NCI-H446 treated with DMSO at 0.1 percent for 48 hours (cell line): ENCODE measurements around the gene NDFIP2.

ENCODE experiments used
- DNase-seq: peaks from one replicate; lab custom pipeline; 2025; lab: John Stamatoyannopoulos, UW

NDFIP2 gene, protein sequence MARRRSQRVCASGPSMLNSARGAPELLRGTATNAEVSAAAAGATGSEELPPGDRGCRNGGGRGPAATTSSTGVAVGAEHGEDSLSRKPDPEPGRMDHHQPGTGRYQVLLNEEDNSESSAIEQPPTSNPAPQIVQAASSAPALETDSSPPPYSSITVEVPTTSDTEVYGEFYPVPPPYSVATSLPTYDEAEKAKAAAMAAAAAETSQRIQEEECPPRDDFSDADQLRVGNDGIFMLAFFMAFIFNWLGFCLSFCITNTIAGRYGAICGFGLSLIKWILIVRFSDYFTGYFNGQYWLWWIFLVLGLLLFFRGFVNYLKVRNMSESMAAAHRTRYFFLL

DNA sequence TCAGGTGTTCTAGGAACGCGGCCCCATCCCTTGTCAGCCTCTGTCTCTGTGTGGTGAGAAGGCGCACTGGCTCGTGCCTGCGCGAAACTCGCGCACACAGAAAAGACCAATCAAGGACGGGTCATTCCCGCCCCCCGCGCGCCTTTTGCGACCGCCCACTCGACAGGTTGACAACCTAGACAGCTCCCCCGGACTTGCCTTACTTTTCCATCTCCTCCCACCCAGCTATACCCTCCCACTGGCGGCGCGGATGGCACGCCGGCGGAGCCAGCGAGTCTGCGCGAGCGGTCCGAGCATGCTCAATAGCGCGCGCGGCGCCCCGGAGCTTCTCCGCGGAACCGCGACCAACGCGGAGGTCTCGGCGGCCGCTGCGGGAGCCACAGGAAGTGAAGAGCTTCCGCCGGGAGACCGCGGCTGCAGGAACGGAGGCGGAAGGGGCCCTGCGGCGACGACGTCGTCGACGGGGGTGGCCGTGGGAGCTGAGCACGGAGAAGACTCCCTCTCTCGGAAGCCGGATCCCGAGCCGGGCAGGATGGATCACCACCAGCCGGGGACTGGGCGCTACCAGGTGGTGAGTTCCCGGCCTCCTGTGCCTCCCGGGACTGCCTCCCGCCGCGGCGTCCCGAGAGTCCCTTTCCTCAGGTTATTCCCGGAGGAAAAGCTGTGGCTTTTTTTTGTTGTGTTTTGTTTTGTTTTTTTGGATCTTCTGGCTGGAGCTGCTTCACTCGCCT lies at the start of gene NDFIP2:
TSS of gene NDFIP2 (plus strand) at position 202 of the 731 bp plus-strand sequence. CDS start at position 251, 49 bp downstream.
- peak; percentile 21 for DNase-seq

DNA sequence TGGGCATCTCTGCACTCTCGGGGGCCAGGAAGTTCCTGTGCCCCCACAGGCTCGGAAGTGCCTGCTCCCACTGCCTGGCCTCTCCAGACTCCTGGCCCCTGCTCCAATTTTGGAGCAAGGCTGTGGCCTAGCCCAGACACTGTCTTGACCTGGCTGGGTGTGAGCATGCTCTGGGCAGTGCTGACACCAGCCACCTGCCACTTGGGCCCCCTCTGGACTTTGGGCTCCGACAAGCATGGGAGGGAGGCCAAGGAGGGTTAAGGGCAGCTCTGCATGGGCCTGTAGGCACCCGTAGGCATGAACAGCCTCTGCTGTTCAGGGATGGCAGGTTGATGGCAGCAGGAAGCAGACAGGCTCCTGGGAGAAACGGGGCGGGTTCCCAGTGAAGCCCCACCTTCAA lies 48.9 kb upstream of the NDFIP2 start:
- no peak for DNase-seq

DNA sequence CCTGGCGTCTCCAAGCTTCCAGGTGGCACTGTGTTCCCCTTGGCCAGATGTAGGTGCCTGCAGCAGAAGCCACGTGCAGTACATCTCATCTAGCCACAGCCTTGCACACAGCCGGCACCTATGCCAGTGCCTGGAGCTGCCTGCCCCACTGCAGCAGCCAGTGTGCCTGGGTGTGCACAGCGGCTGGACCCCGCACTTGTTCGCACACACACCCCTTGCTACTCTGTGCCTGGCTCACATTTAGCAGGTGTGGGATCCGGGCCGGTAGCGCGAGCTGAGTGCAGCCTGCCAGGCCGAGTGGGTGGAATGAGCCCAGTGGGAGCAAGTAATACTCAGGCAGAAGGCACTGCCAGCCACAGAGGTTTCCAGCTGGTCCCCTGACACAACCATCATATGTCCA lies 48.0 kb upstream of the NDFIP2 start:
- no peak for DNase-seq

DNA sequence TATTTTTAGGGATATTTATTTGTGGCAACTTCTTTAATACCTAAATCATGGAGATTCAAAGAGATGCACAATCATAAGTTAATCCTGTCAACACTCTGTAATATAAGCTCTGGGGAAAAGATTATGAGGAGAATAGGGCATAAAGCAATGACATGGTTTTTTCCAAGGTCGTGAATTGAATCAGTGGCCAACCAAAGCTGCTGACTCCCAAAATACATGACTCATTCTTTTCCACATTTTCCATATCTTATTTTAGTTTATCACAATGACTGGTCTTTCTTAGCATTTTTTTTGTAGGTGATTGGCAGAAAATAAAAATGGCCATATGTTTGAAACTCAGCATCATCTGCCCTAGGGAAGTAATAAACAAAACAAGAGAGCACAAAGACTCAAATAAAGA lies 46.4 kb upstream of the NDFIP2 start:
- no peak for DNase-seq

DNA sequence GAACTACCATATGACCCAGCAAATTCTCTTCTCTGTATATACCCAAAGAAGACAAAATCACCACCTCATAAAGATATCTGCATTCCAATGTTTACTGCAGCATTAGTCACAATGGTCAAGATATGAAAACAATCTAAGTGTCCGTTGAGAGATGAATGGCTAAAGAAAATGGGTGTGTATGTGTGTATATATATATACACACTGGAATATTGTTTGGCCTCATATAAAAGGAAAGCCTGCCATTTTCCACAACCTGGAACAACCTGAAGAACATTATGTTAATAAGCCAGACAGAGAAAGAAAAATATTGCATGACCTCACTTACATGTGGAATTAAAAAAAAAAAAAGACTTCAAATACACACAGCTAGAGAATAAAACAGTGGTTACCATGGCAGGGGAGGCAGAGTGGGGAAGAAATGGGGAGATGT lies 45.4 kb upstream of the NDFIP2 start:
- no peak for DNase-seq

DNA sequence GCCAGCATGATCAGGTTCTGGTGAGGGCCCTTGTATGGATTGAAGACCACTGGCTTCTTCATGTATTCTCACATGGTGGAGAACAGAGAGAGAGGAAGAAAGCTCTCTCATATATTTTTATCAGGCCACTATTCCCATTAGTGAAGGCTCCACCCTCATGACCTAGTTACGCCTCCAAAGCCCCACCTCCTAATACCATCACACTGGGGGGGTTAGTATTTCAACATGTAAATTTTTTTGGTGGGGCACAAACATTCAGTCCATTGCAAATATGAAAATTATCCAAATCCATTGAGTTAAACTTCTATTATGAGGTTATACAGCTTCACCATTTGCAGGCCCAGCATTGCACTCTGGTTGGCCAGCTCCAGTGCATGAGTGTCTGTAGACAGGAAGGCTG lies 41.7 kb upstream of the NDFIP2 start:
- no peak for DNase-seq

DNA sequence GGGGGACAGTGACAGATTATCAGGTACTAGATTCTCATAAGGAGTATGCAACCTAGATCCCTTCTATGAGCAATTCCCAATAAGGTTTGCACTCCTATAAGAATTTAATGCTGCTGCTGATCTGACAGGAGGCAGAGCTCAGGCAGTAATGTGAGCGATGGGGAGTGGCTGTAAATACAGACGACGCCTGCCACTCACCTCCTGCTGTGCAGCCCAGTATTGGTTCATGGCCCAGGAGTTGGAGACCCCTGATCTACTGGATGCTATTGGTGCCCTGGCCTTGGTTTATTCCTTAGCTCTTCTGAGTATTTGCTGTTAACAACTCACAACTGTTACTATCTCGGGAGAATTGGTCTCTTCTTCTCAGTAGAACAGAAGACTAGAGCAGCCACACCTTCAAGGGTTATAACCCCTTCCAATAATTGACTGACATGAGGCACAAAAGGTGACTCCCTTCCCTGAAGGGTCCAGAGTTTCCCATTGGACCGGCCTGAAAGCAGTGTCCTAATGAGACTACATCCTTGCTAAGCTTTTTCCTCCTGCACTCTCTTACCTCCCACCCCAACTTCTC lies 39.9 kb upstream of the NDFIP2 start:
- no peak for DNase-seq

DNA sequence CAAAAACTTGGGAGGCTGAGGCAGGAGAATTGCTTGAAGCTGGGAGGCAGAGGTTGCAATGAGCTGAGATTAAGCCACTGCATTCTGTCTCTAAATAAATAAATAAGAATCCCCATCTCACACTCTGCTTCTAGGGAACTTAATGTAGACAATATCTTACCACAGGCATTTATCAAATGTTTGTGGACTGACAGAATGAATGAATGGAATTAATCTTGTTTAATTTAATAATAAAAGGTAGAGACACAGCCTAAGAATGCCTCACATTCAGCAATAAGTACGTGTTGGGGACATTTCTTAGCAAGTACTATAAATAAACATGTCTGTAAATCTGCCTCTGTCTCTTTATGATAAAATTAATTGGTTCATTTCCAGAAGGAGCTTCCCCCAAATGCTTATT lies 38.7 kb upstream of the NDFIP2 start:
- DNase-seq = no peak

DNA sequence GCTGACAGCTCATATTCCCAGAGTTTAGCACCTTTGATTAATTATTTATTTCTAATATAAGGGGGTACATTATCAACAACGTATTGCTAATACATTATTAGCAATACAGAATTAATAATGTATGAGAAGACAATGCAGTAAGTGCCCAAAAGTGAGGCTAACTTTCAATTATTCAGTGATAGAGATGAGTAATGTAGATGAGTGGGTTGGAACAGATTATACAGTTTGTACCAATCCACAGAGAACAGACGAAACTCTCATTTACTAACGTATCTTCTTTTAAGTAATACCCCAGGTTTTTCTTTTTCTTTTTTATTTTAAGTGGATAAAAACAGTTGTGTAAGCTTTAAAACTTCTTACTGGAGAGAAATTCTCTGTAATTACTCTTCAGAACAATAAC lies 38.2 kb upstream of the NDFIP2 start:
- DNase-seq = no peak

DNA sequence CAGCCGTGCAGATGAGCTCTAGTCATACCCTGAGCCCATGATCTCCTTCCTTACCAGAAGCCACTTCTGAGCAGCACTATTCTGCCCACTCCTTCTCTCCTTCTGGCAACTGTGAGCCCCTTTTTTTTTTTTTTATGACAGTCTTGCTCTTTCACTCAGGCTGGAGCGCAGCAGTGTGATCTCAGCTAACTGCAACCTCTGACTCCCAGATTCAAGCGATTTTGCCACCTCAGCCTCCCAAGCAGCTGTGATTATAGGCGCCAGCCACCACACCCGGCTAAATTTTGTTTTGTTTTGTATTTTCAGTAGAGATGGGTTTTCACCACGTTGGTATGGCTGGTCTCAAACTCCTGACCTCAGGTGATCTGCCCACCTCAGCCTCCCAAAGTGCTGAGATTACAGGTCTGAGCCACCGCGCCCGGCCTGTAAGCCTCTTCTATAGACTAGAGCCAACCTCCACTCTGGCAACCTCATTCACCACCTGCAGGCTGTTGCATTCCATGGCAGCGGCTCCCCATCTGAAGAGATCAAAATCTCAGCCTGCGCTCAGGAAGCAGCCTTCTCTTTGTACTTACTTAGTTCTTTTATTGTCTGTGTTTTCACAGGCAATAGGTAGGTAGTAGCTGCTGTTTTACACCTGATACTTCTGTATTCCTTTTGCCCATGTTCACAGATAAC lies 34.8 kb upstream of the NDFIP2 start:
- DNase-seq = no peak

DNA sequence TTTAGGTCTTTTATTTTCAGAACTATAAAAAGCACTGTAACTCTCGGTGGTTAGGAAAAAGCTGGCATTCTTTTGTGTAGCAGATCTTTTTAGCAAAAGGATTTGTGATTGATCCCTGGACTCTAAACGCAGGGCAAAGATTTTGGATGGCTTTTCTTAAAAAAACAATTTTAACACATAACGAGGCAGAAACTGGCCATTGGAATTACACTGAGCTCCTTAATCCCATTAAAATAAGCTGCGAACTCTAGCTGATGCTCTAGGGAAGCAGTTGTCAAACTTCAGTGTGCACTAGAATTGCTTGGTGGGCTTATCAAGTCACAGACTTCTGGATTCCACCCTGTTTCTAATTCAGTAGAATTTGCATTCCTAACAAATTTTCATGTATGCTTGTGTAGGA lies 33.8 kb upstream of the NDFIP2 start:
- no peak for DNase-seq

DNA sequence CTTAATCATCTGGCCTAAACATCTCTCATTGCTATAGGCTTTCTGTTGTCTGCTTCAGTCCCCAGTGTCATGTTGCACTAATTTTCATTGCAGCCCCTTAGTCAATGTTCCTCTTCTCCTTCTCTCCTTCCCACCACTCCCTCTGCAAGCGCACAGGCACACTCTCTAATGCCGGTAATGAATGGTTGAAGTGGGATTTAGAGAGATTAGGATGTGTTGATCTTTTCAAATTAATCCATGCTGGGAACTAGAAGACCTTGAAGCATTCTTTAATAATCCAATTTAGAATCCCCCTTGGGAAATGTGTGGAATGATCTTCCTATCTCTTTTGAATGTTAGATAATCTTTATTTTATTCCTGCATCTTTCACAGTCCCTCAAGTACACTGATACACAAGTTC lies 33.2 kb upstream of the NDFIP2 start:
- no peak for DNase-seq

DNA sequence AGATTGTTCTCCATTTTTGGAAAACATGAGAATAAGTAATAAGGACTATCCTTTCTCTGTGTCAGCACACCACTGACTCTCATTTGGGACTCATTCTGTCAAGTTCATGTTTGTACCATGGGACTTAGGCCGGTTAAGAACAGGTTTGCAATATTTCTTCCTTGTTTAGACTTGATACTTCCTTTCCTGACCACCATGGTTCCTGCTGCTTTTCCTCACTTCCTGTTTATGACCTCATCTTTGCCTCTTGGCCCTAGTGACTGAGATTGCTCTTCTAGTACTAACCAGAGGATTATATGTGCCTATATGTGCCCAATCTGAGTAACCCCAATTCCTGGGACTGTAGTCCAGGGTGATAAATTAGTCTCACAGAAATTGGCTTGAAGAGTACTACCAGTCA lies 32.5 kb upstream of the NDFIP2 start:
- DNase-seq = no peak

DNA sequence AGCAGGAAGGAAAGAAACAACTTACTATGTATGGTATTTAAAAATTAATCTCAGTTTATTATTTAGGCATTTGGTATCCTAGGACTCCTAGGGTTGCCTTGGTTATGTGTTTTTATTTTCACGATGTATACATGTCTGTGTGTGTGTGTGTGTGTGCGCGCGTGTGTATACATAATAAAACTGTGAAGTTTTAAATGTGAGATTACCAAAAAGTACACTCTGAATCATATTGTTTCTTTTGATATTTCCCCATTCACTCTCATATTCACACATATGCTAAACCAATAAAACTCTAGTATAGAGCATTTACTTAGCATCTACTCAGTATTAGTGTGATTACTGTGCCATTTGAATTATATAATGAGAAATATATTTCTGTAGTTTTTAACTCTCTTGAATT lies 30.8 kb upstream of the NDFIP2 start:
- DNase-seq = no peak

DNA sequence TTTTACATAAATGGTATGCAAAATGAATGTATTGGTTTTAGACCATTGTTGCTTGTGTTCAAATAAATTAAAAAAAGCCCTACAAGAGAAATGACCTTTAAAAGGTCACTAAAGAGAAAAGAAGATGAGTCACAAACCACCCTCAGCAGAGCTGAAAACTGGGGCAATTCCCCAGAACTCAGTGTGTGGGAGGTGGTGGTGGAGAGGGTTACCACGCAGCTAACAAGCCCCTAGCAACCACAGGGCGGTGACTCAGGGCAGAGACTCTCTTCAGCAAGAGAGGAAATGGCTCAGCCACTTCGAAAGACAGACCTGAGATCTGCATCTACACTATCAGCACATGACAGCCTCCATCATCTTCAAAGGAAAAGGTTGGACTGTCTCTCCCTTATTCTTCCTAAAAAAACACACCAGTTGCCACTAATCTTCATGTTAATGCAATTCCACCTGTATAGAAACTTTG lies 29.4 kb upstream of the NDFIP2 start:
- no peak for DNase-seq

DNA sequence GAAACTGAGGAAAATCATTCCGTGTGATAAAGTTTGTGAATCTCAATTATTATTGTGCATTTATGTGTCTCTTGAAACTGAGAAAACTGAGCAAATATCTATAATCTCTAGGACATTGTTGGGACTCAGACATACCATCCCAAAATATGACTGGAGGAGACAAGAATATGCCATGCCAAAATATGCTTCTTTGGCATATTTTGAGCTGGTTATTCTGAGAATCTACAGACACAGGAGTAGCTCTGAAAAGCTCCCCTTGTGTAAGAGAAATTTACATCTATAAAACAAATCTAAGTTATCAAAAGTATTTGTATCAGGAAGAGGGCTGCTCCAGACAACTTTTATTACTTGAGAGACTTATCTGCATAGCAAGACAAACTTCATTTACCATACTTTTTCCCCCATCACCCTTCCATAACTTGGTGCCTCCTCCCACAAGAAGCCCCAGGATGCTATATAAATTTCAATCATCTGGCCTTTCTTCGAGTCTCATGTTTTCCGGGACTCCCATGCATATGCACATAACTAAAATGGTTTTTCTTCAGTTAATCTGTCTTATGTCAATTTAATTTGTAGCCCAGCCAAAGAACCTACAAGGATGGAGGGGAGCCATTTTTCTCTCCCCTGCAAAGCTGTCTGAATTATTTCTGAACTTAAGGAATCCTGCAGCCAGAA lies 28.6 kb upstream of the NDFIP2 start:
- no peak for DNase-seq

DNA sequence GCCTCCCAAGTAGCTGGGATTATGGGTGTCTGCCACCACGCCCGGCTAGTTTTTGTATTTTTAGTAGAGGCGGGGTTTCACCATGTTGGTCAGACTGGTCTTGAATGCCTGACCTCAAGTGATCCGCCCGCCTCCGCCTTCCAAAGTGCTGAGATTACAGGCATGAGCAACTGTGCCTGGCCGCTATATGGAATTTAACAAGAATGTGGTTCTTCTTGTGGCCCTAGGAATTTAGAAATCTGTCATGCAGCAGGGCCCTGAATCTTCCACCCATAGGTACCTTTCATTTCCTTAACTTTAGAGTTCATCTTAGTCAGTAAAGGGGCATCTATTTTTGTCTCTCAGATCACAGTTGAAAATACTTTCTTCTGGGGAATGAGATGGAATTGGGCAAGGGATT lies 25.6 kb upstream of the NDFIP2 start:
- DNase-seq = no peak

DNA sequence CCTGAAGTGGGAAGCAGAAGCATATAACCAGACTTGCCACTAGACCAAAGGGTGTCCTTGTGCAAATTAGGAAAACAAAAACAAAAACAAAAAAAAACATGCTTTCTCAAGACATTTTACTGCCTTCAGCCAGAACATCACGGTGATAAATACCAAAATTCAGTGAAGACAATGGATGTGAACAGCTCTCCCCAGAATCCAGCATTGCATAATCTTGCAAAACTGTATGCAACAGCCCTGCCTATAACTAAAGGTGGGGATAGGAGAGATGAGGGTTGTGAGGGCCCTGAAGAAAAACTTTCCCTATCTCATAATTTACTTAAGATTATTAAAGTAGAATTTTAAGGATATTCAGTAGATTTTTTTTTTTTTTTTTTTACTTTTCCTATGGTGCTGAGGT lies 24.9 kb upstream of the NDFIP2 start:
- DNase-seq = no peak

DNA sequence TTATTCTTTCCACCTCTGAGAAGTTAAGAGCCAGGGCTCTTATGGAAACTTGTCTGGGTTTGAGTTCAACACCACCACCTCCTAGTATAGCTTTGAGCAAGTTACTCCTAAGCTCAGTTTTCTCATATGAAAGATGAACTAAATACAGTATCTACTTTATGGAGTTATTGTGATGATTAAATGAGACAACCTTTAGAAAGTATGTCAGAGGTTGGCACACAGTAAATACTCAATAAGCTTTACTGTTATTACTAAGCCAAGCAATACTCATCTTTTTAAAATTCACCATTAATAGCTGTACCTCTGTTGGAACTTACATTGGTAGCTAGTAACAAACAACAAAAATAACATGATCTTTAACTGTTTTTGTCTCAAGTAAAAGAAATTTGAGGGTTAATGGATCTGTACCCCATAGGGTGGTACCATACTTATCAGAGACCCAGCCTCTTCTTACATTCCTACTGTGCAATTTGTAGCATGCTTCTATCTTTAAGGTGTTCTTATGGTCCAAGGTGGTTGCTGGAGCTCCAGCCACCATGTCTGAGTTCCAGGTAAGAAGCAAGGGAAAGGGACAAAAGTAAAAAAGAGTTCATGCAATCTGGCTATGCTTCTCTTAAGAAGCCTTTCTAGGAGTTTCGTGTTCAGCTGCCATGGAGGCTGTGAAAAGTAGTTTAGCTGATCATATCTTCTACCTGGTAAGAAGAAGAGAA lies 24.1 kb upstream of the NDFIP2 start:
- DNase-seq = no peak

DNA sequence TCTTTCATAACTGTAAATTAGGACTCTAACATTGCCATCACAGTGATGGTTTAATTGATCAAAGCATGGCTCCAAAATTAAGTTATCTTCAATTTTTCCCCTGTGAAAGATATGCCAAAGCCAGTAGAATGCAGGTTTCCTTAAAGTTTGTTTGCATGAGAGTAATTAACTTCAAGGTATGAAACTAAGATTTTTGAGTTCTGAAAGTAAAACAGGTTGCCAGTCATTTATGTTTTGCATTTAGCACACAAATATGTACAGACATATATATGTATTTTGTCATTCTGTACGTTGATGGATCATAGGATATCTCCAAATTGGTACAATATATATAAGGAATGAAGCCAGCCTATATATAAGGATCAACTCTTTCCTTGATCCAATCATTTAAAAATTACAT lies 23.6 kb upstream of the NDFIP2 start:
- DNase-seq = no peak

DNA sequence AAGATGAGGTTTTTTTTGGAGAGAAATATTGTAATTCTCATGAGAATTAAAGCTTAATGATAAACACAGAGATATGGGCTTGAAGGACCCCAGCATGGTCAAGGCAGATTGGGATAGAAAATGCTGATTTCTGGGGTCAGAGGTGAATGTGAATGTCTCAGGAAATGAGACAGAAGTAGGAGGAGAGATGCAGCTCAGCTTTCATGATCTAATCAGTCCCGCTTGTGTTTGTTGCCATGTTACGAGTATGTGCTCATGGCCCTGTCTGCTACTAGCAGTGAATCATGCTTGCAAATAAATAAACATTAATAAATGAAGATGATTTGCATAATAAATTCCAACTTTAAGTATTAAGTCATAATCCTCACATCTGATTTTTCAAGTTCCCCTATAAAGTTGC lies 23.0 kb upstream of the NDFIP2 start:
- no peak for DNase-seq
